ENCODE data around the gene WSB2. TPM values are rescaled to one million over a fixed set of nuclear protein-coding genes. Genes with fewer than 3 reads are reported as not detected.

The WSB2 gene
- total and polyA plus RNA-seq, 9 donors: 55.2 to 67.2 (median 59.5) TPM

GRCh38 chr12:118055144-118055557, 5.8 kb downstream of the WSB2 start:
- no CpG with 5 or more reads among the region's 2 CpGs for WGBS (ENCODE audit: insufficient coverage)
- H3K36me3 ChIP-seq (ENCODE audit: control insufficient read depth, insufficient read depth, low read length): peaks cover 16% of the 10 kb centered on the region
- H3K4me1 ChIP-seq (ENCODE audit: control insufficient read depth, insufficient read depth, low read length): peaks cover 22% of the 10 kb centered on the region
- no peak overlapping the region for H3K4me3 ChIP-seq (ENCODE audit: low read length)
- no peaks in the 10 kb centered on the region for H3K27me3 ChIP-seq (ENCODE audit: control insufficient read depth, insufficient read depth, low read length)
- no peak overlapping the region for H3K27ac ChIP-seq (ENCODE audit: low read length)
- H3K9me3 ChIP-seq (replicated peaks; ENCODE audit: control insufficient read depth, low read depth, low read length): no peaks in the 10 kb centered on the region
- DNase-seq: peak; percentile 21

- no peaks in the 10 kb centered on the region for H3K9me3 ChIP-seq (replicated peaks; ENCODE audit: control insufficient read depth, low read depth, low read length)
- H3K4me1 ChIP-seq (ENCODE audit: control insufficient read depth, insufficient read depth, low read length): peaks cover 17% of the 10 kb centered on the region
- no peaks in the 10 kb centered on the region for H3K27me3 ChIP-seq (ENCODE audit: control insufficient read depth, insufficient read depth, low read length)
- peak overlapping the region; percentile 67 for H3K27ac ChIP-seq (ENCODE audit: low read length)
- WGBS (ENCODE audit: insufficient coverage): 98% methylated on average over 5 of the region's 10 CpGs
- H3K4me3 ChIP-seq (ENCODE audit: low read length): no peak overlapping the region
- DNase-seq: no peak
- H3K36me3 ChIP-seq (ENCODE audit: control insufficient read depth, insufficient read depth, low read length): peaks cover 22% of the 10 kb centered on the region
These were observed 7.7 kb downstream of the WSB2 start for GRCh38 chr12:118053071-118053985.

GRCh38 chr12:118052324-118053070, 8.5 kb downstream of the WSB2 start:
- H3K4me3 ChIP-seq (ENCODE audit: low read length): no peak overlapping the region
- 73% methylated on average over 10 of the region's 14 CpGs for WGBS (ENCODE audit: insufficient coverage)
- DNase-seq: peak; percentile 73
- H3K27ac ChIP-seq (ENCODE audit: low read length): peak overlapping the region; percentile 67
- peaks cover 25% of the 10 kb centered on the region for H3K36me3 ChIP-seq (ENCODE audit: control insufficient read depth, insufficient read depth, low read length)
- no peaks in the 10 kb centered on the region for H3K9me3 ChIP-seq (replicated peaks; ENCODE audit: control insufficient read depth, low read depth, low read length)
- H3K4me1 ChIP-seq (ENCODE audit: control insufficient read depth, insufficient read depth, low read length): peaks cover 17% of the 10 kb centered on the region
- H3K27me3 ChIP-seq (ENCODE audit: control insufficient read depth, insufficient read depth, low read length): no peaks in the 10 kb centered on the region

- H3K36me3 ChIP-seq (ENCODE audit: control insufficient read depth, insufficient read depth, low read length): peaks cover 30% of the 10 kb centered on the region
- peaks cover 15% of the 10 kb centered on the region for H3K4me1 ChIP-seq (ENCODE audit: control insufficient read depth, insufficient read depth, low read length)
These were observed 9.7 kb downstream of the WSB2 start for GRCh38 chr12:118050972-118051910.

GRCh38 chr12:118046430-118046829, 14.5 kb downstream of the WSB2 start:
- DNase-seq: no peak
- Histone ChIP-seq H3K36me3 (ENCODE audit: control insufficient read depth, insufficient read depth, low read length) (peaks cover 43% of the 10 kb centered on the region), H3K9me3 (replicated peaks; ENCODE audit: control insufficient read depth, low read depth, low read length) (no peaks in the 10 kb centered on the region), H3K4me1 (ENCODE audit: control insufficient read depth, insufficient read depth, low read length) (no peaks in the 10 kb centered on the region), H3K27ac (ENCODE audit: low read length) (no peak overlapping the region), H3K27me3 (ENCODE audit: control insufficient read depth, insufficient read depth, low read length) (no peaks in the 10 kb centered on the region), H3K4me3 (ENCODE audit: low read length) (no peak overlapping the region)
- WGBS (ENCODE audit: insufficient coverage): 90% methylated on average over 4 of the region's 4 CpGs

More at GRCh38 chr12:118050972-118051910, 9.7 kb downstream of the WSB2 start:
- no peak for DNase-seq
- WGBS (ENCODE audit: insufficient coverage): 92% methylated on average over 2 of the region's 12 CpGs
- Histone ChIP-seq H3K4me3 (ENCODE audit: low read length) (no peak overlapping the region), H3K27me3 (ENCODE audit: control insufficient read depth, insufficient read depth, low read length) (no peaks in the 10 kb centered on the region), H3K9me3 (replicated peaks; ENCODE audit: control insufficient read depth, low read depth, low read length) (no peaks in the 10 kb centered on the region), H3K27ac (ENCODE audit: low read length) (no peak overlapping the region)

- H3K27me3 ChIP-seq (ENCODE audit: control insufficient read depth, insufficient read depth, low read length): no peaks in the 10 kb centered on the region
- no peak for DNase-seq
- WGBS (ENCODE audit: insufficient coverage): 91% methylated on average over 6 of the region's 8 CpGs
These were observed 16.4 kb downstream of the WSB2 start for GRCh38 chr12:118044577-118044976.

GRCh38 chr12:118044075-118044474, 16.9 kb downstream of the WSB2 start:
- H3K36me3 ChIP-seq (ENCODE audit: control insufficient read depth, insufficient read depth, low read length): peaks cover 45% of the 10 kb centered on the region
- no peaks in the 10 kb centered on the region for H3K4me1 ChIP-seq (ENCODE audit: control insufficient read depth, insufficient read depth, low read length)
- 90% methylated on average over 2 of the region's 2 CpGs for WGBS (ENCODE audit: insufficient coverage)
- no peak overlapping the region for H3K27ac ChIP-seq (ENCODE audit: low read length)
- DNase-seq: no peak
- H3K4me3 ChIP-seq (ENCODE audit: low read length): no peak overlapping the region
- no peaks in the 10 kb centered on the region for H3K9me3 ChIP-seq (replicated peaks; ENCODE audit: control insufficient read depth, low read depth, low read length)
- no peaks in the 10 kb centered on the region for H3K27me3 ChIP-seq (ENCODE audit: control insufficient read depth, insufficient read depth, low read length)

More at GRCh38 chr12:118044577-118044976, 16.4 kb downstream of the WSB2 start:
- Histone ChIP-seq H3K36me3 (ENCODE audit: control insufficient read depth, insufficient read depth, low read length) (peaks cover 43% of the 10 kb centered on the region), H3K4me3 (ENCODE audit: low read length) (no peak overlapping the region), H3K4me1 (ENCODE audit: control insufficient read depth, insufficient read depth, low read length) (no peaks in the 10 kb centered on the region), H3K27ac (ENCODE audit: low read length) (no peak overlapping the region), H3K9me3 (replicated peaks; ENCODE audit: control insufficient read depth, low read depth, low read length) (no peaks in the 10 kb centered on the region)

- DNase-seq: no peak
- no peaks in the 10 kb centered on the region for H3K4me1 ChIP-seq (ENCODE audit: control insufficient read depth, insufficient read depth, low read length)
- 100% methylated on average over 1 of the region's 4 CpGs for WGBS (ENCODE audit: insufficient coverage)
- no peak overlapping the region for H3K4me3 ChIP-seq (ENCODE audit: low read length)
- H3K9me3 ChIP-seq (replicated peaks; ENCODE audit: control insufficient read depth, low read depth, low read length): no peaks in the 10 kb centered on the region
- no peak overlapping the region for H3K27ac ChIP-seq (ENCODE audit: low read length)
- peaks cover 59% of the 10 kb centered on the region for H3K36me3 ChIP-seq (ENCODE audit: control insufficient read depth, insufficient read depth, low read length)
- H3K27me3 ChIP-seq (ENCODE audit: control insufficient read depth, insufficient read depth, low read length): no peaks in the 10 kb centered on the region
These were observed 18.9 kb downstream of the WSB2 start for GRCh38 chr12:118042091-118042490.

GRCh38 chr12:118038137-118038536, 22.8 kb downstream of the WSB2 start:
- H3K36me3 ChIP-seq (ENCODE audit: control insufficient read depth, insufficient read depth, low read length): peaks cover 72% of the 10 kb centered on the region
- 100% methylated on average over 1 of the region's 6 CpGs for WGBS (ENCODE audit: insufficient coverage)

More at GRCh38 chr12:118038137-118038536, 22.8 kb downstream of the WSB2 start:
- DNase-seq: no peak
- Histone ChIP-seq H3K27me3 (ENCODE audit: control insufficient read depth, insufficient read depth, low read length) (no peaks in the 10 kb centered on the region), H3K27ac (ENCODE audit: low read length) (no peak overlapping the region), H3K4me1 (ENCODE audit: control insufficient read depth, insufficient read depth, low read length) (no peaks in the 10 kb centered on the region), H3K9me3 (replicated peaks; ENCODE audit: control insufficient read depth, low read depth, low read length) (no peaks in the 10 kb centered on the region), H3K4me3 (ENCODE audit: low read length) (no peak overlapping the region)

Measured in muscle of leg (tissue), 11 donors.